Esophagus muscularis mucosa (tissue), 2 donors: ENCODE data around the gene C1orf174.

Experiments
- POLR2A ChIP-seq: fragments of 450-650 bp; IDR thresholded peaks from one replicate; pipeline ENCODE4 v1.6.1; 2017; ENCODE audit warnings: antibody characterized with exemption, moderate library complexity, mild to moderate bottlenecking, low read depth
- POLR2AphosphoS5 ChIP-seq, 2 donors: sonication (generic); formaldehyde crosslinking; IDR thresholded peaks; one replicate each; pipeline ENCODE4 v1.6.1; 2017; ENCODE audit warnings: antibody characterized with exemption in 2 of 2

GRCh38 chr1:3943123-3943431, 43.0 kb upstream of the C1orf174 start:
- TF ChIP-seq POLR2A (no peak), POLR2AphosphoS5 (IDR thresholded peaks at IDR 0.05) (no peak)
